Astrocyte of the spinal cord (primary cell): ENCODE measurements around the gene FRMD5.

Experiments
- DNase-seq: peaks from one replicate; pipeline ENCODE4 v3.0.0; 2011; ENCODE audit warnings: low read depth, low spot score
- H3K4me3 ChIP-seq: 2 replicates; pipeline ENCODE4 v1.5.1; 2011; ENCODE audit warnings: low read depth, mild to moderate bottlenecking, low read length, moderate library complexity
- CTCF ChIP-seq: IDR thresholded peaks from 2 replicates; pipeline ENCODE4 v1.5.1; 2012; ENCODE audit warnings: low read depth, mild to moderate bottlenecking, low read length, inconsistent platforms
- in situ Hi-C: cut with HindIII; loops from 2 replicates; pipeline ENCODE4 v1.10.0; 2017; ENCODE audit warnings: low sequenced_read_pairs

The FRMD5 gene

GRCh38 chr15:44194323-44195150 is 534 bp downstream of the FRMD5 start:
- H3K4me3 ChIP-seq = peak overlapping the region; percentile 77
- TF ChIP-seq CTCF = no peak
- peak; percentile 85 for DNase-seq
- in situ Hi-C loops = no loop called here

- in situ Hi-C loops = no loop called here
- H3K4me3 ChIP-seq = peak overlapping the region; percentile 77
- peak; percentile 37 for DNase-seq
- TF ChIP-seq CTCF = no peak
Observed at GRCh38 chr15:44193651-44194322, 1.3 kb downstream of the FRMD5 start.

- H3K4me3 ChIP-seq = no peak overlapping the region
- TF ChIP-seq CTCF = no peak
- no peak for DNase-seq
- in situ Hi-C loops = no loop called here
Observed at GRCh38 chr15:44188795-44189194, 6.3 kb downstream of the FRMD5 start.

- in situ Hi-C loops = no loop called here
Observed at GRCh38 chr15:44186705-44187104, 8.4 kb downstream of the FRMD5 start.

GRCh38 chr15:44183363-44183762 is 11.7 kb downstream of the FRMD5 start:
- no peak overlapping the region for H3K4me3 ChIP-seq
- no peak for TF ChIP-seq CTCF
- no peak for DNase-seq
- in situ Hi-C loops = no loop called here

More at GRCh38 chr15:44186705-44187104, 8.4 kb downstream of the FRMD5 start:
- no peak overlapping the region for H3K4me3 ChIP-seq
- no peak for TF ChIP-seq CTCF
- DNase-seq = no peak

GRCh38 chr15:44181410-44181809 is 13.7 kb downstream of the FRMD5 start:
- no peak for DNase-seq
- in situ Hi-C loops = no loop called here
- no peak overlapping the region for H3K4me3 ChIP-seq
- no peak for TF ChIP-seq CTCF
